Uterus (tissue), 2 donors: ENCODE data around the gene HS3ST4.

Experiments
- CTCF ChIP-seq, 4 experiments: fragments of 200-600 bp in 2 of 4; fragments of 450-650 bp in 2 of 4; sonication (generic) in 2 of 4; IDR thresholded peaks; one replicate each; pipeline ENCODE4 v1.5.1; 2016 to 2019; ENCODE audit warnings: antibody characterized with exemption in 4 of 4, mild to moderate bottlenecking in 2 of 4, moderate library complexity in 1 of 4
- POLR2A ChIP-seq, 2 donors: fragments of 450-650 bp; IDR thresholded peaks; one replicate each; pipeline ENCODE4 v1.6.1; 2016; ENCODE audit warnings: antibody characterized with exemption in 2 of 2, mild to moderate bottlenecking in 1 of 2, moderate library complexity in 1 of 2

GRCh38 chr16:25730396-25730795 lies 38.6 kb downstream of the HS3ST4 start:
- TF ChIP-seq CTCF (IDR thresholded peaks at IDR 0.05) (no peak), POLR2A (IDR thresholded peaks at IDR 0.05) (no peak)
